WERI-Rb-1 (cell line): ENCODE measurements around the gene PITX3.

Experiments used
- DNase-seq: peaks from one replicate; pipeline ENCODE4 v3.0.0-alpha.2; 2020
- H3K27ac ChIP-seq: fragments of 250-450 bp; sonication (Bioruptor Pico); 2 replicates; pipeline ENCODE4 v1.5.1; 2020; ENCODE audit warnings: mild to moderate bottlenecking, moderate library complexity
- H3K27me3 ChIP-seq: fragments of 250-450 bp; sonication (Bioruptor Pico); 2 replicates; pipeline ENCODE4 v1.5.1; 2021; ENCODE audit warnings: mild to moderate bottlenecking, low read depth, moderate library complexity; ENCODE audit not compliant: insufficient read depth, severe bottlenecking
- H3K36me3 ChIP-seq: fragments of 250-450 bp; sonication (Bioruptor Pico); 2 replicates; pipeline ENCODE4 v1.5.1; 2020; ENCODE audit warnings: mild to moderate bottlenecking, moderate library complexity
- H3K4me3 ChIP-seq: 2 replicates; pipeline ENCODE4 v1.5.1; 2011; ENCODE audit warnings: low read depth, mild to moderate bottlenecking, control low read depth, low read length
- H3K9me3 ChIP-seq: fragments of 250-450 bp; sonication (Bioruptor Pico); 2 replicates; pipeline ENCODE4 v1.5.1; 2021; ENCODE audit warnings: mild to moderate bottlenecking, moderate library complexity; ENCODE audit not compliant: severe bottlenecking
- TF ChIP-seq, protein P1 (sequence below): IDR thresholded peaks from 2 replicates; pipeline ENCODE4 v1.5.1; 2011; ENCODE audit warnings: low read depth, mild to moderate bottlenecking, control low read depth, inconsistent platforms, low read length

PITX3 gene

DNA sequence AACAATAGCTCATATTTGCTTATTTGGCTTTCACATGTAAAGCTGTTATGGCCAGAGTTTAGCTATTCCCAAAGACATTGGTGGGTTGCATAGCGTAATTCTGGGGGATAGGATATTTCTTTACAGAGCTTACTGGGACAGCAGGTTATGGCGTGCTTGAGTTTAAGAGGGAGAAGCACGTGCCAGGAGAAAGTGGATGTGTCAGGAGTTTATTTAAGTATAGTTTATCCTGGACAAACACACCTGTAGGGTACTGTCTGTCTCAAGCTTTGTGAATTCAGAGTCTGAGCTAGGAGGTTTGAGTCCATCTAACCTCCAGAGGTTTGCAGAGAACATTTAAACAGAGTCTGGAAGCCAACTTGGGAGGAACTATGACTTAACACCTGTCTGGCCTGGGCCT is 25.4 kb upstream of the PITX3 start:
- no peaks in the 10 kb centered on the region for H3K9me3 ChIP-seq
- no peaks in the 10 kb centered on the region for H3K27me3 ChIP-seq
- TF ChIP-seq, protein P1, sequence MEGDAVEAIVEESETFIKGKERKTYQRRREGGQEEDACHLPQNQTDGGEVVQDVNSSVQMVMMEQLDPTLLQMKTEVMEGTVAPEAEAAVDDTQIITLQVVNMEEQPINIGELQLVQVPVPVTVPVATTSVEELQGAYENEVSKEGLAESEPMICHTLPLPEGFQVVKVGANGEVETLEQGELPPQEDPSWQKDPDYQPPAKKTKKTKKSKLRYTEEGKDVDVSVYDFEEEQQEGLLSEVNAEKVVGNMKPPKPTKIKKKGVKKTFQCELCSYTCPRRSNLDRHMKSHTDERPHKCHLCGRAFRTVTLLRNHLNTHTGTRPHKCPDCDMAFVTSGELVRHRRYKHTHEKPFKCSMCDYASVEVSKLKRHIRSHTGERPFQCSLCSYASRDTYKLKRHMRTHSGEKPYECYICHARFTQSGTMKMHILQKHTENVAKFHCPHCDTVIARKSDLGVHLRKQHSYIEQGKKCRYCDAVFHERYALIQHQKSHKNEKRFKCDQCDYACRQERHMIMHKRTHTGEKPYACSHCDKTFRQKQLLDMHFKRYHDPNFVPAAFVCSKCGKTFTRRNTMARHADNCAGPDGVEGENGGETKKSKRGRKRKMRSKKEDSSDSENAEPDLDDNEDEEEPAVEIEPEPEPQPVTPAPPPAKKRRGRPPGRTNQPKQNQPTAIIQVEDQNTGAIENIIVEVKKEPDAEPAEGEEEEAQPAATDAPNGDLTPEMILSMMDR, result no peak
- no peak overlapping the region for H3K27ac ChIP-seq
- peaks cover 48% of the 10 kb centered on the region for H3K36me3 ChIP-seq
- H3K4me3 ChIP-seq, result no peak overlapping the region
- DNase-seq, result no peak

DNA sequence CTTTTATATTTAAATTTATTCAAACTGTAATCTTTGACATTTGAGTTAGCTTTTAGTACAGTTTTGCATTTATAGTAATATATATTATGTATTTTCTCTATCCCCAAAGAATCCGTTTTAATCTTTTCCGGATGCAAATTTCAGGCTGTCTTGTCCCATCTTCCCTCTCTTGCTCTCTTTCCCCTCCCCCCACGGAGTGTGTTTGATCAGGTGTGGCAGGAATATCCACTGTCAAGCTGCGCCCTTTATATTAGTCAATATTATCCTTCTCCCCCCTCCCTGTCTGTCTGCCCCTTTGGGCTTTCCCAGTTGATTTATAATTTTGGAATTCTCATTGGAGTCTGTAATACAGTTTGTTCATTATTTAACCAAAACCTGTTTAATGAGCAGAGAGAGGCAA is 23.1 kb upstream of the PITX3 start:
- Histone ChIP-seq H3K4me3 (no peak overlapping the region), H3K36me3 (peaks cover 62% of the 10 kb centered on the region), H3K9me3 (no peaks in the 10 kb centered on the region), H3K27ac (no peak overlapping the region), H3K27me3 (no peaks in the 10 kb centered on the region)
- TF ChIP-seq, protein P1, result no peak
- no peak for DNase-seq

DNA sequence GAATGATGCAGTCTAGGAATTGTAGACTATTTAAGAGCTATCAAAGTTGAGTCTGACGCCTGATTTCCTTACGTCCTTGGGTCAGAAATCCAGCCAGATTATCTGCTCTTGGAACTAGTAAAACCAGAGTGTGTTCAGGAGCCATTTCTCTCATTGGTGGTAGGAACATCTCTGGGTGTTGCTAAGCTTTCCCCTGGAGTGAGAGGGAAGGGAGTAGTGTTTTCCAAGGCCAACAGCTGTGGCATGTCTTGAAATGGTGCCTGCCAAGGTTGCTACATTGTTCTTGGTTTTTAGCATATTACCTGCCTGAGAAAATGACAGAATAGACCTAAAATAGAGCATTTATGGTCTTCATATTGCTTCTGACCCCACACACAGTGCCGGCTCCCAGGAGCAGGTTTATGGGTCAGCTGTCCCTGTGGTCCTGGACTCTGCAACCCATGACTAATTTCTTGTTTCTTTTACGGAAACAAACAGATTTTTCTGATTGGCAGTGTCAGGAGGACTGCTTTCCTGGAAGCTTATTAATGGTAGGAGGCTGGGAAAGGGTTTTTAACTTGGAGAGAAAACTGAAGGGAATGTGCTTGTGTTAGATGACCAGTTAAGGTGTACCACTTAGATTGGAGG is 21.5 kb upstream of the PITX3 start:
- TF ChIP-seq, protein P1, result no peak
- Histone ChIP-seq H3K9me3 (no peaks in the 10 kb centered on the region), H3K27me3 (no peaks in the 10 kb centered on the region), H3K36me3 (peaks cover 61% of the 10 kb centered on the region), H3K27ac (no peak overlapping the region), H3K4me3 (no peak overlapping the region)
- no peak for DNase-seq

DNA sequence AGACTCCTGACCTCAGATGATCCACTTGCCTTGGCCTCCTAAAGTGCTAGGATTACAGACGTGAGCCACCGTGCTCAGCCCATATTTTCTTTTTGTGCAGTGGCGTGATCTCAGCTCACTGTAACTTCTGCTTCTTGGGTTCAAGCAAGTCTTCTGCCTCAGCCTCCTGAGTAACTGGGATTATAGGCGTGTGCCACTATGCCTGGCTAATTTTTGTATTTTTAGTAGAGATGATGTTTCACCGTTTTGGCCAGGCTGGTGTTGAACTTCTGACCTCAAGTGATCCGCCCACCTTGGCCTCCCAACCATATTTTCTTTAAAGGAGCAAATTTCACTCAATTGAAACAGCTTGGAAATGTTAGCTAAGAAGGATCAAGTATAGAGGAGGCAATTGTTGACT is 20.5 kb upstream of the PITX3 start:
- Histone ChIP-seq H3K36me3 (peaks cover 61% of the 10 kb centered on the region), H3K27ac (no peak overlapping the region), H3K27me3 (no peaks in the 10 kb centered on the region), H3K9me3 (no peaks in the 10 kb centered on the region), H3K4me3 (no peak overlapping the region)
- no peak for DNase-seq
- TF ChIP-seq, protein P1, result no peak

DNA sequence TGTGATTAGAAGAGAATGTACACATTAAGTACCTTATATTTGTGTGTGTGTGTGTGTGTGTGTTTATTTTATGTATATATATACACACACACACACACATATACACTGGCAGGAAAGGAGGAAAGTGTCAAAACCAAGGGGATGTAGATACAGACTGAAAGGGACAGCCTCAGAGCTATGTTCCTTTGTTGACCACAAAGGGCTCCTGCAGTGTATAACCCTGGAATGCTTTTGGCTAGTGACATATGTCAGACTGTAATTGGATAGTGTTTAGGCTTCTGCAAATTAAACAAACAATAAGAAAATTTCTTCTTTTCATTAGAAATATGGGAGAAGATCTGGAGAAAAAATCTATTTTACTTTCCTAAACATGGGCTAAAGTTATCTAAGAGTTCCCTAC is 19.9 kb upstream of the PITX3 start:
- no peak overlapping the region for H3K27ac ChIP-seq

More for the DNA sequence above, 19.9 kb upstream of the PITX3 start:
- Histone ChIP-seq H3K9me3 (no peaks in the 10 kb centered on the region), H3K4me3 (no peak overlapping the region), H3K36me3 (peaks cover 59% of the 10 kb centered on the region), H3K27me3 (no peaks in the 10 kb centered on the region)
- TF ChIP-seq, protein P1, result no peak
- DNase-seq, result no peak
